GM18870 (cell line): ENCODE measurements around the gene TSPAN4.

Experiments used
- ATAC-seq: cut with Tn5 transposase; IDR thresholded peaks from one replicate; pipeline ENCODE4 v1.9.1; 2021; ENCODE audit warnings: moderate library complexity; ENCODE audit not compliant: unreplicated experiment

TSPAN4 gene

GRCh38 chr11:848380-848931 lies 5.8 kb downstream of the TSPAN4 start:
- ATAC-seq, result no peak

- ATAC-seq, result no peak
Observed at GRCh38 chr11:849104-849824, 6.6 kb downstream of the TSPAN4 start.

- ATAC-seq, result no peak
Observed at GRCh38 chr11:849951-850774, 7.5 kb downstream of the TSPAN4 start.

- no peak for ATAC-seq
Observed at GRCh38 chr11:850775-851763, 8.4 kb downstream of the TSPAN4 start.

- no peak for ATAC-seq
Observed at GRCh38 chr11:852762-853161, 10.1 kb downstream of the TSPAN4 start.

GRCh38 chr11:853682-854448 lies 11.2 kb downstream of the TSPAN4 start:
- ATAC-seq, result no peak

- ATAC-seq, result no peak
Observed at GRCh38 chr11:854601-855329, 12.1 kb downstream of the TSPAN4 start.

GRCh38 chr11:855330-855674 lies 12.7 kb downstream of the TSPAN4 start:
- no peak for ATAC-seq

- ATAC-seq, result no peak
Observed at GRCh38 chr11:855796-856195, 13.1 kb downstream of the TSPAN4 start.

GRCh38 chr11:856397-856796 lies 13.7 kb downstream of the TSPAN4 start:
- no peak for ATAC-seq

- ATAC-seq, result no peak
Observed at GRCh38 chr11:858053-858761, 15.6 kb downstream of the TSPAN4 start.

GRCh38 chr11:858762-859339 lies 16.2 kb downstream of the TSPAN4 start:
- ATAC-seq, result no peak

- no peak for ATAC-seq
Observed at GRCh38 chr11:859394-860131, 16.9 kb downstream of the TSPAN4 start.

- ATAC-seq, result no peak
Observed at GRCh38 chr11:860234-861104, 17.8 kb downstream of the TSPAN4 start.

- ATAC-seq, result no peak
Observed at GRCh38 chr11:861105-861479, 18.4 kb downstream of the TSPAN4 start.

GRCh38 chr11:862081-862661 lies 19.5 kb downstream of the TSPAN4 start:
- ATAC-seq, result no peak

GRCh38 chr11:862696-863022 lies 20.0 kb downstream of the TSPAN4 start:
- no peak for ATAC-seq
